ENCODE results near the gene TMEM74B.
"Not testable (repeated sequence)": the region's sequence is repeated elsewhere in the genome, so short reads cannot be mapped to it uniquely, and the experiment has no call there.

The TMEM74B gene

DNA sequence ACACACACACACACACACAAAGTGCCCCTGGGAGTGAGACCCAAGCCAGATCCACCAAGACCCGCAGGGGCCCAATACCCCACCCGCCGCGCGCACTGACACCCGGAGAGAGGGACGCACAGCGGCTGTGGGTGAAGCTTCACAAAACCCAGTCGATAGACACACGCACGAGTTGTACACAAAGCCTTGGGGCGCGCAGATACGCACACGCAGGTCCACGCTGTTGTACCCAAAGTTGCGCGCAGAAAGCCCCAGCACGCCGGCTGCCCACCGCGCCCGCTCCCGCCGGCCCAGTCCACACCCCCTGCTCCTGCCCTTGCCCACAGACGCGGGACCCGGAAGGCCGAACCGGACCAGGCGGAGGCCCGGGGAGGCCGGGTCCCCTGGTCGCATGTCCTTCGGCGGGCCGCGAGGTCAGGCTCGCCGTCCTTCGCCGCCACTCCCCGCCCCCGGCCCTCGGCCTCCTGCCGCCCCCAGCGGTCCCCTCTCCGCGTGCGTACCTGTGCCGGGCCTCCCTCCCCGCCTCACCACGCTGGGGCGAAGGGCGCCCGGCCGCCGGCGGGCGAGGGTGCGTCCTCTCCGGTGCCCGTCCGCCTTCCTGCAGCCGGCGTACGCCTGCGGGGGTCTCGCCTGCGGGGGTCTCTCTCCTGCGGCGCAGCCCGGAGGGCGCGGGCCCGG, at the start of gene TMEM74B:
TSS of gene TMEM74B (minus strand) at position 344 of the 678 bp plus-strand sequence. CDS start 1,180 bp downstream, outside the sequence.
- DNase-seq, result peak; percentile 47

DNA sequence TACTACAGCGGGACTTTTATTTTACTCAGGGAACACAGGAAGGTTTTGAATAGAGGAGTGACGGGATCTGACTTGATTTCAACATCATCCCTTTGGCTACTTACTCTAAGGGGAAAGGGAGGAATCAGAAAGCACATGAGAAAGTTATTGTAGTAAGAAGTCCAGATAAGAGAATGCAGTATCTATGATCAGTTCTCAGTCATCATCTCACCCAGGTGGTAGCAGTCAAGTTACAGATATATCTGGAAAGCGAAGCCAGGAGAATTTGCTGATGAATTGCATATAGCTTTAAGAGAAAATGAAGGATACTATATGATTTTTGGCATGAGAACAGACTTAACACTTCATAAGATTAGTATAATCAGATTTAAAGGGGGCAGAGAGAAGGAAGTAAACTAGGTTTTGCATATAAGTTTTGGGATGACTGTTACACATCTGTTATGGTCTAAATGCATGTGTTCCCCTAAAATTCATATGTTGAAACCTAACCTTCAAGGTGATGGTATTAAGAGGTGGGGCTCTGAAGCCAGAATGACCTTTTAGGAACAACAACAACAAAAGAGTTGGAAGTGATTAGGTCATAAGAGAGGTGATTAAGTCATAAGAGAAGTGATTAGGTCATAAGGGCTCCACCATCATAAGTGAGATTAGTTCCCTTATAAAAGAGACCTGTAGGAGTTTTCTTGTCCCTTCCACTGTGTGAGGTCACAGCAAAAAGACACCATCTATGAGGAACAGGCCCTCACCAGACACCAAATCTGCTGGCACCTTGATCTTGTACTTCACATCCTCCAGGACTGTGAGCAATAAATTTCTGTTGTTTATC, 47.7 kb upstream of the TMEM74B start:
- DNase-seq, result no peak

DNA sequence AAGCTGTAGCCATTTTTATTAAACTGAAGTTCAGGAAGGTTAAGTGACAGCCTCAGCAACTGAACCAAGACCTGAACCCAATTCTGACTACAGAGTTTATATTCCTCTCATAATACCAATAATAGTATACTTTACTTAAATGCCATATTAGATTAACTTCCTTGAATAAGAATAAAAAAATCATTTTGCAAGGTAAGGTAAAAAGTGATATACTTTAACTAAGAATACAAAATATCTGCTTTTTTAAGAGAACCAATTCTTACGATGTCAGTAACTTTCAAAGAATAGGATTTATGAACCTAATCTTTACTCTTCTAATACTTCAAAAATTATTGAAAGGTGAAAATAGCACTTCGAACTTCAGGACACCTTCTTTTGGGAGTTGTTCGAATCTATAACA, 44.8 kb upstream of the TMEM74B start:
- no peak for DNase-seq

DNA sequence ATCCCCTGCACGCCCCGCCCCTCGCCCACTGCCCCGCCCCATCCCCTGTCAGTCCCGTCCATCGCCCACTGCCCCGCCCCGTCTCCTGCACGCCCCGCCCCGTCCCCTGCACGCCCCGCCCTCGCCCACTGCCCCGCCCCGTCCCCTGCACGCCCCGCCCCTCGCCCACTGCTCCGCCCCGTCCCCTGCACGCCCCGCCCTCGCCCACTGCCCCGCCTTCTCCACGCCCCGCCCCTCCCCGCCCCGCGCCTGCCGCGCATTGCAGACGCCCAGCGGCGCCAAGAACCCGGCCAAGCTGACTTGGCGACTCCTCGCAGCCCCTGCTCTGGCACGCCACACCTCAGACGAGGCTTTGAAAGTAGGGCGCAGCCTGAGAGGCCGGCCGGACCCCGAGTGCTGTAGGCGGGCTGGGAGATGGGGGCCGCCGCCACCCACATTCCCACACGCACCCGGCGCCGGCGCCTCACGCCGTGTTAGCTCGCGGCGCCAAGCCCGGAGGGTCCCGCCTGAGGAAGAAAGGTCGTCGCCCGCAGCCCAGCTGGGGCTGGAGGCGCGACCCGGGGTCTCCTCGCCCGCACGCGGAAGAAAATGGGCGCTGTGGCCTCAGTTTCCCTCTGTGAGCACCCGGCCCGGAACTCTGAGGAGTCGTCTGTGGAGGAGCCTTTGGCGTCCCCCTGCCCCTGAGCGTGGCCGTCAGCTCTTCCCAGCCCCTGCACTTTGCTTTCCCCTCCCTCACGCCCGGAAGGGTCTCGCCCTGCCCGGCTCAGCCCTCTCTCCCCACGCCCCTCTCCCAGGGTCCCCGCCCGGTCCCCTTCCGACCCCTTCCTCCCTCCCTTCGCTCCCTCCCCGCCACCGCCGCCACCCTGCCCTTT, 41.2 kb upstream of the TMEM74B start, which contains the start of gene RAD21L1:
TSS of gene RAD21L1 (plus strand) at position 262 of the 872 bp plus-strand sequence. CDS start 2,410 bp downstream, outside the sequence.
- peak; percentile 80 for DNase-seq

DNA sequence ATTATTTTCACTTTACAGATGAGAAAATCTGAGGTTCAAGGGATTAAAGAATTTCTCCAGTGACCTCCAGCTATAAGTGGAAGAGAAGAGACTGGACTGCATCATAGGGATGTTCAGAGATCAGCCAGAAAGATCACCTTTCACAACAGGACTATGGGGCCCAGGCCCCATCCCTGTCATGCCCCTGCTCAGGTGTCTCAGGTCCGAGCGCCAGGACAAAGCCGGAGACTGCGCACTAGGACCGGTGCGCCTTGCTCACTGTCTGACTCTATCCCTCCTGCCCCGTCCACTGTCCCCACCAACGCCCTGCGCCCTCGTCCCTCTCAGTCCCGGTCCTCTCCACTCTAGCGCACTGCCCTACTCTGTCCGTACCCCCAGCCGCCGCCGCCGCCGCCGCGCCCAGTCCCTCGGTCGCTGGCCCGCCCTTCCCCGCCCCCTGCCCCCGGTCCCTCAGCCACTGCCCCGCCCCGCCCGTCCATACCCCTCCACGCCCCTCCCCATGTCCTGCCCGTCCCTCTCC, 40.5 kb upstream of the TMEM74B start:
- peak; percentile 79 for DNase-seq

DNA sequence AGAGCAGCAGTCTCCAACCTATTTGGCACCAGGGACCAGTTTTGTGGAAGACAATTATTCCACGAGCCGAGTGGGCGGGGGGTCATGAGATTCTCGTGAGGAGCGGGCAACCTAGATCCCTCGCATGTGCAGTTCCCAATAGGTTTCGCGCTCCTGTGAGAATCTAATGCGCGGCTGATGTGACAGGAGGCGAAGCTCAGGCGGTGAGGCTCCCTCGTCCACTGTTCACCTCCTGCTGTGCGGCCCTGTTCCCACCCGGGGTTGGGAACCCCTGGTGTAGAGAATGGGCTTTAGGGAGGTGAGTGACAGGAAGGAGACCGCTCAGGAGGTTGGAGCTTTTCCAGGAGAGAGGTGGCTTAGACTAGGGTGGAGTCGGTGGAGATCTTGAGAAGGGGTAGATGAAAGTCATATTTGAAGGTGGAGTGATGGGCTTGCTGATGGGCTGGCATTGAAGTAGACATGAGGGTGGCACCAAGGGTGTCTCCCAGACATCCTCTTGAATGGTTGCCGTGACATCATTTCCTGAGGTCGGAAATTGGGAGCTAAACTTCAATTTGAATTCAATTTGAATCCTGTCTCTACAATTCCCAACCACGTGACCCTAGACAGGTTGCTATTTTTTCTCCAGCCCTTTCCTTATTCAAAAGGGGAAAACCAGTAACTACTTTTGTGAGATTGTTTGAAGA, 39.6 kb upstream of the TMEM74B start:
- no peak for DNase-seq

DNA sequence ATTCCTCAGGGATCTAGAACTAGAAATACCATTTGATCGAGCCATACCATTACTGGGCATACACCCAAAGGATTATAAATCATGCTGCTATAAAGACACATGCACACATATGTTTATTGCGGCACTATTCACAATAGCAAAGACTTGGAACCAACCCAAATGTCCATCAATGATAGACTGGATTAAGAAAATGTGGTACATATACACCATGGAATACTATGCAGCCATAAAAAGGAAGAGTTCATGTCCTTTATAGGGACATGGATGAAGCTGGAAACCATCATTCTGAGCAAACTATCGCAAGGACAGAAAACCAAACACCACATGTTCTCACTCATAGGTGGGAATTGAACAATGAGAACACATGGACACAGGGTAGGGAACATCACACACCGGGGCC, 38.0 kb upstream of the TMEM74B start:
- DNase-seq, result not testable (repeated sequence)

DNA sequence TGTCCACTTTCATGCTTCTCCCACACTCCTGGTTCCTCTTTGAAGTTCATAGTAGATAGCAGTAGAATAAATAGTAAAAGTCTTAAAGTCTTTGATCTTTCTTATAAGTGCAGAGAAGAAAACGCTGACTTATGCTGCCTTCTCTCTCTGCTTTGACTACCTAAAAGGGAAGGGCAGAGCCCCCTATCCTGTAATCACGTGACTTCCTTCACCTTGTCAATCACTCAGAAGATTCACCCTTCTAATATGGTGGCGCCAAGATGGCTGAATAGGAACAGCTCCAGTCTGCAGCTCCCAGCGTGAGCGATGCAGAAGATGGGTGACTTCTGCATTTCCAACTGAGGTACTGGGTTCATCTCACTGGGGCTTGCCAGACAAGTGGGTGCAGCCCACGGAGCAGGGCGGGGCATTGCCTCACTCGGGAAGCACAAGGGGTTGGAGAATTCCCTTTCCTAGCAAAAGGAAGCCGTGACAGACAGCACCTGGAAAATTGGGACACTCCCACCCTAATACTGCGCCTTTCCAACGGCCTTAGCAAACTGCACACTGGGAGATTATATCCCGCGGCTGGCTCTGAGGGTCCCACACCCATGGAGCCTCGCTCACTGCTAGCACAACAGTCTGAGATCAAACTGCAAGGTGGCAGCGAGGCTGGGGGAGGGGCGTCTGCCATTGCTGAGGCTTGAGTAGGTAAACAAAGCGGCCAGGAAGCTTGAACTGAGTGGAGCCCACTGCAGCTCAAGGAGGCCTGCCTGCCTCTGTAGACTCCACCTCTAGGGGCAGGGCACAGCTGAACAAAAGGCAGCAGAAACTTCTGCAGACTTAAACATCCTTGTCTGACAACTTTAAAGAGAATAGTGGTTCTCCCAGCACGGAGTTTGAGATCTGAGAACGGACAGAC, 32.0 kb upstream of the TMEM74B start:
- not testable (repeated sequence) for DNase-seq

DNA sequence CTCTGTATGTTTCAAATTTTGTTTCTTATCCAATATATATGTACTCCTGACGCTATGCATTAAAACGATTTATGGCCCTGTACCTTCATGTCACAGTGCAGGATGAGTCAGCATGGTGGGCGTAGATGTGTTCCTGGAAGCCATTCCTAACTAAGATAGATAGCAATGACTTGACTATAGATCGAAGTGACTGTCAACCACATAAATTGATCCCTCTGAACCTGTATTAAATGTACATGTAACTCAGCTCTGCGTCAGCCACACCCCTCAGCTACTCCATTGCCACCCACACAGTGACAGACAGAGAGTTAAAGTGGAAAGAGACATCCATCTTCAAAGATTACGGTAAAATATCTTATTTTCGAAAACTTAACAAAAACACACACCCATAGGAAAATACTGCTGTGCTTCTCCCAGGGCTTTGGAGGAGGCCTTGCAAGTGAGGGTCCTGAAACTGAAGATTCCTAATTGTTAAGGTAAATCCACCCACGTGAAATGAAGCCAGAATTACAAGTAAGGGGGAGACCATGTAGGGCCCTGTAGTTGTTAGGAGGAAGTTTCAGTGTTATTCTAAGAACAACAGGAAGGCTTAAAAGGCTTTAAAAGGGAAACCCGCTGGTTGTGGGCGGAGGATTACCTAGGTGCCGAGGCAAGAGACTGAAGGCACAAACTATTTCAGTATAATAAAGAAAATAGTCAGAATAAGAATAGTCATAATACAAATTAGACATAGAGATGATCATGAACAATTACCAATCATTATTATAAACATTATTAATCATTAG, 30.8 kb upstream of the TMEM74B start:
- DNase-seq, result no peak

DNA sequence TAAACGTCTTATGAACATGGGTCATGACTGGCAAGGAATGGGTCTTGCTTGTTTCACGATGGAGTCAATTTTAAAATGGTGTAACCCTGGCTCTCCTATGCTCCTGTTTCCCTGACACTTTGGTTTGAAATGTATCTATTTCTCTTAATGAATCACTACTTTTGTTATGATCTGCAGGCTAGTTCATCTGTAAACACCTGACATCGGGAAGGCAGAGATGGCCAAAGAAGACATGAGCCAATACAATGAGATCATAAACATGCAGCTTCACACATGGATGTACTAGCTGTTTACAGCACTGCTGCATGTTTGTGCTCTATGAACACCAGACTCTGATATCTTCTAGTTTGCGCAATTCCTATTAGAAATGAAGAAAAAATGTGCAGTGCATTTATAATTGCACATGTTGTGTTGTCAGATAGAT, 30.1 kb upstream of the TMEM74B start:
- no peak for DNase-seq

DNA sequence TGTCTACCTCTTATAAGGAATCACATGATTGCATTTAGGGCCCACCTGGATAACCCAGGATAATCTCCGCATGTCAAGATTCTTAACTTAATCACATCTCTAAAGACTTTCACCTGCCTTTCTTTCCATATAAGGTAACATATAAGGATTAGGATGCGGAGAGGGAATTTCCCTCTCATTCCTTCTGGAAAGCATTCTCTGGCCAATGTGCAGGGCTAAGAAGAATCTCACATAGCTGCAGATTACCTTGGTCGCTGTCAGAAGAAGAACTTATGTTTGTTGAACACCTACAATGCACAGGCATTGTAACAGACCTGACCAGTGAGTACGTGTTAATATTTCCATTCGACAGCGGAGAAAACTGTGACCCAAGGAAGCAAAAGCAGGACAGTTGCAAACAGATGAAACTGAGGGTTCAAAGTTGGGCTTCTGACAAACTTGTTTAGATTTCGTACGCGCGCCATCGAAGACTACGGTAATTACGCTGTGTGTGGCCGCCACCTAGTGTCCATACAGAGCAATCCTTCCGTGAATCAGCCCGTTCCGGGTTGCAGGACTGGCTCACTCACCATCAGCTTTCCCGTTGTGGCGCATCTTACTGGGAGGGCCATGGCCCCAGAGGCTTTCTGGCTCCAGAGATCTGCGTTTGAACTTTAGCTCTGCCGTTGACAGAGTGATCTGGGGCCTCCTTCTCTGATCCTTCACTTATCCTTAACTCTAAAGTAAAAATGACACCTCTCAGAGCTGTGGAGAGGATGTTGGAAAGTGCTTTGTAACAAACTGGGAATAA, 28.0 kb upstream of the TMEM74B start:
- DNase-seq, result peak; percentile 81

DNA sequence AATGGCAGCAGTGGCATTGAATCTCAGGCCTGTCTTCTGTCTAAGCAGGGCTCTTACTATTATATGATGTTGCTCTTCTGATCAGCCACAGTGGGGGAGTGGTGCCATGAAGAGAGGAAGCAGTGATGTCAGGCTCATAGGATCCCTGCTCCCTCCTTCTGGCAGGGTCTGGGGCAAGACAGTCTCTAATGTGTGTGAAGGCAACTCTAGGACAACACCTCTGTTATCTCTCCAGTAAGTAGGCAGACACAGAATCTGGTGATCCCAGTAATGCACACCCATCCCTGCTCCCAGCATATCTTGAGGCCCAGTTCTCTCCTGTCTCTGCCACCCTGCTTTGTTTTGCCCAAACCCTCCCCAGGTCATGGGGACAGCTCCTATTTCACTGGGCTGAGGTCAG, 27.2 kb upstream of the TMEM74B start:
- no peak for DNase-seq

DNA sequence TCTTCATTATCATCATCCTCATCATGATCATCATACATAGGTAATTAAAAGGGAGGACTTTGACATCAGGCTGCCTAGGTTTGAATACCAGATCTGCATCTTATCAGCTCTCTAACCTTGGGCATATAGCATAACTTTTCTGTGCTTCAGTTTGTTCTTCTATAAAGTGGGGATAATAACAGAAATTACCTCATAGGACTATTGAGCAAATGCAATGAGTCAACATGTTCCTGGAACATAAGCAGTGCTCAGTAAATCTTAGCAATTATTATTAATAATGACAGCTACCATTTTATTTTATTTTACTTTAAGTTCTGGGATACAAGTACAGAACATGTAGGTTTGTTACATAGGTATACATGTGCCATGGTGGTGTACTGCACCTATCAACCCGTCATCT, 25.7 kb upstream of the TMEM74B start:
- no peak for DNase-seq

DNA sequence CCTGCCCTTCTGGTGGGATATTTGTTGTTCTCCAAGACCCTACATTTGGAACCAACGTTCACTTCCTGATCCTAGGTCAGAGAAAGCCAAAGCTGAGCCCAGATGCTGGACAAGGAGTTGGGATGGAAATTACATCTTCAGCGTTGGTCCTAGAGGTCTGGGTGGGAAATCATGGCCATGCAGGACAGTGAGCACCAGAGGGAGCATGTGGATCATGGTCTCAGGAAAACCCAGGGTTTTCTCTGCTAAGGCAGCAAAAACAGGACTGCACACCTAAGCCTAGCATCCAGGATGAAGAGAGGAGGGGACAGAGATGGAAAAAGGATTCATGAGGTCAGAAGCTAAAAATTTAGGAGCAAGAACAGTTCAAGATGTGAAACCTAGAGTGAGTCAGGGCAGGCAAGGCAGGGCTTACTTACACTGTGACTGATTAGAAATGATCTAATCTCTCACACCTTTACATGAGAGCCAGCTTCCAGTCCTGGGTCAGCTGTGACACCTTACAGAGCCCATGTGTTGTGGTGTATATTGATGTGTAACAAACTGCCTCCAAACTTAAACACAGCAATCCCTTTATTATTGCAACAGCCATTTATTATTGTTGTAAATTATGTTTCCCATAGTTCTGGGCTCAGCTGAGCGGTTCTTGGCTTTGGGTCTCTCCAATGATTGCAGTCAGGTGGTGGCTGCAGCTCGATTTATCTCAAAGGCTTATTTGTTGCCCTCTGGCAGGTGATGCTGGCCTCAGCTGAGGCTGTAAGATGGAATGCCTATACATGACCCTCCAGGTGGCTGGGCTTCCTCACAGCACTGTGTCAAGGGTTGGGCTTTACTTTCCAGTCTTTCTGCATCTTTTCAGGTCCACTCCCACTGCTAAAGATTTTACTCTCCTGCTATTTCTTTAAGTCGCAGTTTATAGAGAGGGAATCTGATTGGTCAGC, 24.9 kb upstream of the TMEM74B start:
- DNase-seq, result no peak

DNA sequence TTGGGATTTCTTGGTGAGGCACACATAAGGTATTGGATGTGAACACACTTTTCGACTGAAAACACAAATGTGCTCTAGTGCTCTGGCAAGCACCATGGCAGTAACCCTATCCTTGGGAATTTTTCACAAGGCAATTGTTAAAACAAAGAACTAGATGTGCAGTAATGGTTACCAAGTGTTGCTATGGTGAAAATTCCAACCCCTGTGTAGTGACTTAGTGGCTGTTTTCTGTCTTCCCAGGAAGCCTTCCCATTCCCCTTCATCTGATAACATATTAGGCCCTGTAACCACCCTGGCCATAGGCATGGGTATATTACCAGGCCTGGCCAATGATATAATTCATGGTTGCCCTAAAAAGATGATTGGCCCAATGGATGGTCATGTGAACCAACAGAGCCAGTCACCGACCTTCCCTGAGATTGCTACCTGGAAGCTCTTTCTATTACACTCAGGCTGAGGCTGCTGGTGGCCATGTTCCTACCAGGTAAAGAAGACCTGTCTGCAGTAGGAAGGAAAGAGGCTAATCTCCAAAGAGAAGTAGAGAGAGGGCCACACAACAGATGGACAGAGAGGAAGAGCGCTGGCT, 22.6 kb upstream of the TMEM74B start:
- no peak for DNase-seq

DNA sequence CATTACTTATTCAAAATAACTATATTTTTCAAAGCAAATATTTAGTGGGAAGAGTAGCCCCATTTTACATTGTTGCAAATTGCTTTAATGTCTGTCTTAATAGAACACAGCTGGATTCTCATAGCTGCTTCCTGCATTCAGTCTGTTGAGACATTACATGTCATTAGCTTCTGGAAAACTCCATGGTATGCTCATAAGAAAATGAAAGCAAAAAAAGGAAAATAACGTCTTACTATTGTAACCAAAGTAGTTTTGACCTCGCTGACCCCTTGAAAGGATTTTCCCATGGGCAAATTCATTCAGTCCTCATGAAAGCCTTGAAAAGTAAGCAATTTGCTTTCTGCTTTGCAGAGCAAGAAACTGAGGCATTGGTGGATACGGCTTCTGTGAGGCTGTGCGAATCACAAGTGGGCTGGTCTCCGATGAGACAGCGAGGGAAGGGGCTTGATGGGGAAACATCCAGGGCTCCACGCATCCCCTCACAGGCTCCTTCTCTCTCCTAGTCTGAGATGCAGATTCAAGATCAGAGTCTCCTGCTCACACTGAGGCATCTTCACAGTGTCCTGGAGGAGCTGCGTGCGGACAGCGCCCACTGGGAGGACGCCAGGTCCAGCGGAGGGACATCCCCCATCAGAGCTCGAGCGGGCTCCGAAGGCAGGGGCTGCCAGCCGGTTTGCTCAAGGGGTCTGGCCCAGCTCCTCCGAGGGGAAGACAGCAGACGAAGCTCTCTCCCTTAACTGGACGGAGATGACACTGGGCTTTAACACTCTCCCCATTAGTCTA, 21.8 kb upstream of the TMEM74B start:
- DNase-seq, result no peak

DNA sequence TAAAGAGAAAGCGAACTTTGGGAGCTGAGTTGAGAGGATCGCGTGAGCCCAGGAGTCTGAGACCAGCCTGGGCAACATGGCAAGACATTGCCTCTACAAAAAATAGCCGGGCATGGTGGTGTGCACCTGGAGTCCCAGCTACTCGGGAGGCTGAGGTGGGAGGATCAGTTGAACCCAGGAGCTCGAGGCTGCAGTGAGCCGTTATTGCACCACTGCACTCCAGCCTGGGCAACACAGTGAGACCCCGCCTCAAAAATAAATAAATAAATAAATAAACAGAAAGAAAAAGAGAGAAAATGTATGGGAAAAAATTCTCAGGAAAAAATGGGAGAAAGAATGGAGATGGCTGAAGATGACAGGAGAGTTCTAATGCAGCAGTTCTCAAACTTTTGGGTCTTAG, 21.0 kb upstream of the TMEM74B start:
- DNase-seq, result no peak
